ENCODE results near the gene OR1C1. TPM values are rescaled to one million over a fixed set of nuclear protein-coding genes. Genes with fewer than 3 reads are reported as not detected.
"Not testable (repeated sequence)": the region's sequence is repeated elsewhere in the genome, so short reads cannot be mapped to it uniquely, and the experiment has no call there.

The OR1C1 gene, protein sequence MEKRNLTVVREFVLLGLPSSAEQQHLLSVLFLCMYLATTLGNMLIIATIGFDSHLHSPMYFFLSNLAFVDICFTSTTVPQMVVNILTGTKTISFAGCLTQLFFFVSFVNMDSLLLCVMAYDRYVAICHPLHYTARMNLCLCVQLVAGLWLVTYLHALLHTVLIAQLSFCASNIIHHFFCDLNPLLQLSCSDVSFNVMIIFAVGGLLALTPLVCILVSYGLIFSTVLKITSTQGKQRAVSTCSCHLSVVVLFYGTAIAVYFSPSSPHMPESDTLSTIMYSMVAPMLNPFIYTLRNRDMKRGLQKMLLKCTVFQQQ
- not detected for total RNA-seq
- under 1 TPM in 2 of 6 donors, not detected in 4; 0.04 to 0.15 TPM for polyA plus RNA-seq (ENCODE audit: insufficient read length in 6 of 6)
- long read RNA-seq, donor 1, result 0 reads
- long read RNA-seq, donor 2, result 0 reads
- long read RNA-seq, donor 3, result 0 reads
- long read RNA-seq, donor 4, result 0 reads
- long read RNA-seq, donor 5, result 0 reads
- long read RNA-seq, donor 6, result 0 reads
- long read RNA-seq, donor 7, result 0 reads
- long read RNA-seq, donor 8, result 0 reads
- long read RNA-seq, donor 9, result 0 reads
- long read RNA-seq, donor 10, result 0 reads
- long read RNA-seq, donor 11, result 0 reads
- long read RNA-seq, donor 12, result 0 reads

DNA sequence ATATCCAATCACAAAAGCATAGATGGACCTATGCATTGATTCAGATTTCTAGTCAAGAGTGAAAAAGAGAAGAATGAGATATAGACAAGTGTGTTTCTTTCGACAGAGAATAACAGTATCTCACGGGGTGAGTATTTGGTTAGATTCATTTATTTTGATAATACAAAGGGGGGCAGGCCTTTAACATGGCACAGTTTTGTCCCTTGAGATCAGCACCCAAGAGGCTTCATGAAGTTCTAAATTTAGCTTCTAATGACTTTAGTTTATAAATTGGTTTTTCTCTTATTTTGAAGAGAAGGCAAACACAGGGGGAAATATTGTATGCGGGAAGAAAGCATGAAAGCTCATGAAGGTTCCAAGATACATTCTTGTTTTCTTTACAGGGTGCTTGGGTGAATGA is at the start of gene OR1C1:
TSS of gene OR1C1 (minus strand) at position 101 of the 400 bp plus-strand sequence. CDS start 2,150 bp downstream, outside the sequence.
- TF ChIP-seq, protein P1, sequence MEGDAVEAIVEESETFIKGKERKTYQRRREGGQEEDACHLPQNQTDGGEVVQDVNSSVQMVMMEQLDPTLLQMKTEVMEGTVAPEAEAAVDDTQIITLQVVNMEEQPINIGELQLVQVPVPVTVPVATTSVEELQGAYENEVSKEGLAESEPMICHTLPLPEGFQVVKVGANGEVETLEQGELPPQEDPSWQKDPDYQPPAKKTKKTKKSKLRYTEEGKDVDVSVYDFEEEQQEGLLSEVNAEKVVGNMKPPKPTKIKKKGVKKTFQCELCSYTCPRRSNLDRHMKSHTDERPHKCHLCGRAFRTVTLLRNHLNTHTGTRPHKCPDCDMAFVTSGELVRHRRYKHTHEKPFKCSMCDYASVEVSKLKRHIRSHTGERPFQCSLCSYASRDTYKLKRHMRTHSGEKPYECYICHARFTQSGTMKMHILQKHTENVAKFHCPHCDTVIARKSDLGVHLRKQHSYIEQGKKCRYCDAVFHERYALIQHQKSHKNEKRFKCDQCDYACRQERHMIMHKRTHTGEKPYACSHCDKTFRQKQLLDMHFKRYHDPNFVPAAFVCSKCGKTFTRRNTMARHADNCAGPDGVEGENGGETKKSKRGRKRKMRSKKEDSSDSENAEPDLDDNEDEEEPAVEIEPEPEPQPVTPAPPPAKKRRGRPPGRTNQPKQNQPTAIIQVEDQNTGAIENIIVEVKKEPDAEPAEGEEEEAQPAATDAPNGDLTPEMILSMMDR (IDR thresholded peaks at IDR 0.05), result no peak
- intact Hi-C loops (cut with DNase I), result no loop called here
- no peak within 1 kb of the TSS for H3K4me3 ChIP-seq
- H3K4me1 ChIP-seq, result no peaks in the 10 kb centered on the region
- DNase-seq, result no peak
- H3K27me3 ChIP-seq, result no peaks in the 10 kb centered on the region
- H3K27ac ChIP-seq, result no peak within 1 kb of the TSS
- H3K9me3 ChIP-seq, result peaks cover 0 to 3% of the 10 kb centered on the region in 2 donors
- no peaks in the 10 kb centered on the region for H3K36me3 ChIP-seq
- no peak for ATAC-seq

DNA sequence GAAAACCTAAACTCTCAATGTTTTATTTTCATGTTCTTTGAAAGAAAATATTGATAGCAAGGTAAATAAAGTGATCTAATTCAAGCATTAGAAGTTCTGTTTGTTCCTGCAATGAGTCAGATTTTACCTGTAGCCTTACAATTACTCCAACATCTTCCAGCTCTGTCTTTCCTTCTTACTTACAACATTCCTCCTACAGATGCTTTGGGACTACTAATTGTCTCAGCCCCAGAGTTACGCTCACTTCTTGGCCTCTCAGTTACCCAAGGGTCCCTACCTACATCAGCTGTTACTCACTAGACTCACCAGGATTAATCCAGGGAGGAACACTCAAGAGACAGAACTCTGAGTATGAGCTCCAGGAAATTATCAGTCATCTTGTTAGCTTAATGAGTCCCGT is 37.2 kb upstream of the OR1C1 start:
- no peak for DNase-seq
- no peak for ATAC-seq
- no peak overlapping the region for H3K27ac ChIP-seq
- TF ChIP-seq, protein P1 (IDR thresholded peaks at IDR 0.05), result no peak
- no peaks in the 10 kb centered on the region for H3K4me1 ChIP-seq
- peaks cover 0 to 5% of the 10 kb centered on the region in 2 donors for H3K9me3 ChIP-seq
- no peaks in the 10 kb centered on the region for H3K27me3 ChIP-seq
- no peak overlapping the region for H3K4me3 ChIP-seq
- H3K36me3 ChIP-seq, result no peaks in the 10 kb centered on the region
- intact Hi-C loops (cut with DNase I), result no loop called here

DNA sequence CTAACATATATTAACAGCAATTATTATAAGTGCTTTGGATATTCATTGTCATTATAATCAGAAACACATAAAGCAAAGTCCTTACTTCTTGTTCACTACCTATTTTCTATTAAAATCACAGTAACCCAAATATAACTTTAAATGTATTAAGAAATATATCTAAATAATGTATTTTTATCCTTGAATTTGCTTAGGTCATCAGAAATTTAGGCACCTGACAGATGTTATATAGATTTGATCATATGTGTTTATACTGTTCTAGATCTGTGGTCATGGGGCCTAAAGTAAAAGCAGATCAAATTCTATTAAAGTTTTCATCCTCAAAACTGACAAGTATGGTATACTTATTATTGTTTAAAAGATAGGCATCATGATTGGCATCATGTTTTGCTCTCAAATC is 9.2 kb upstream of the OR1C1 start:
- H3K4me1 ChIP-seq, result no peaks in the 10 kb centered on the region
- DNase-seq (no peak), ATAC-seq (no peak)
- H3K9me3 ChIP-seq, result no peaks in the 10 kb centered on the region
- no peak overlapping the region for H3K4me3 ChIP-seq
- TF ChIP-seq, protein P1 (IDR thresholded peaks at IDR 0.05), result no peak
- intact Hi-C loops (cut with DNase I), result no loop called here
- no peaks in the 10 kb centered on the region for H3K27me3 ChIP-seq
- no peak overlapping the region for H3K27ac ChIP-seq
- H3K36me3 ChIP-seq, result no peaks in the 10 kb centered on the region

DNA sequence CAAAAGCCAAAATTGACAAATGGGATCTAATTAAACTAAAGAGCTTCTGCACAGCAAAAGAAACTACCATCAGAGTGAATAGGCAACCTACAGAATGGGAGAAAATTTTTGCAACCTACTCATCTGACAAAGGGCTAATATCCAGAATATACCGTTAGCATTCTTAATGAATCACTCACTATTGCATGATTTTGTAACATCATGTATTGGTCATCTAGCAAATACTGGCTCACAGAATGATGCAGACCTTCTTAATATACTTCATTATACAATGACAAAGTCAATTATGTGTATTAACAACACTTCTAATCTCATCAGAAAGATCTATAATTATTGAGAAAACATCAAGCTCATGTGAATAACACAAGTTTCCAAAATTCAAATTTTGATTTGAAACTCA is 6.0 kb downstream of the OR1C1 start:
- H3K27me3 ChIP-seq; H3K4me3 ChIP-seq; intact Hi-C loops (cut with DNase I); DNase-seq; H3K36me3 ChIP-seq; ATAC-seq; H3K4me1 ChIP-seq; H3K27ac ChIP-seq: not testable (repeated sequence)
- H3K9me3 ChIP-seq, result peaks cover 0 to 30% of the 10 kb centered on the region in 2 donors

DNA sequence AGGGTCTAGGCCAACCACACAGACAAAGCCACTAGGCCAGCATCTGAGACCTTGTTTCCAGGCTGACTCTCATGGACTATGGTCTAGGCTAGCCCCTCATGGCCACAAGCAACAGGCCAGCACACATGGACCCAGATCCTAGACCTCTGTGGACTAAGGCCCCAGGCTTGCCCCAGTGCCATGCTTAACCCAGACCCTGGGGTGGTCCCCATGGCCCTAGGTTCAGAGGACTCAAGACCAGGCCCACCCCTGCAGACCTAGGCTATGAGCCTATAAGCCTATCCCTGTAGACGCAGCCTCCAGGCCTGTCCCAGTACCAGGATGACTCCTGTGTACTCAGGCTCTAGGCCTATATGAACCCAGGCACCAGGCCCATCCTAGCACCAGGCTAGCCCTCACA is 10.5 kb downstream of the OR1C1 start:
- no peak overlapping the region for H3K4me3 ChIP-seq
- no peak overlapping the region for H3K27ac ChIP-seq
- intact Hi-C loops (cut with DNase I), result no loop called here
- peaks cover 0 to 32% of the 10 kb centered on the region in 2 donors for H3K9me3 ChIP-seq
- no peaks in the 10 kb centered on the region for H3K4me1 ChIP-seq
- H3K27me3 ChIP-seq, result no peaks in the 10 kb centered on the region
- H3K36me3 ChIP-seq, result no peaks in the 10 kb centered on the region
- DNase-seq (peak in 1 of 4 donors; percentile 24), ATAC-seq (no peak)
- TF ChIP-seq, protein P1 (IDR thresholded peaks at IDR 0.05), result no peak
